Pulmonary artery endothelial cell (primary cell): ENCODE results near the gene TERT. TPM values are rescaled to one million over a fixed set of nuclear protein-coding genes. Genes with fewer than 3 reads are reported as not detected.

Source experiments
- DNase-seq: peaks from one replicate; pipeline ENCODE4 v3.0.0-alpha.2; 2011; ENCODE audit warnings: low read depth, low spot score
- total RNA-seq: library from RNA; depleted of rRNA; stranded (reverse); fragments of >200 nt; gene quantifications from 2 replicates; pipeline ENCODE4 v1.2.3, GENCODE V29; 2014

TERT gene
- total RNA-seq, 1 donor from 2014 or later = 0.07 TPM

GRCh38 chr5:1219768-1220100 lies 75.1 kb downstream of the TERT start:
- no peak for DNase-seq

GRCh38 chr5:1219098-1219767 lies 75.6 kb downstream of the TERT start:
- DNase-seq = no peak

GRCh38 chr5:1218351-1219080 lies 76.4 kb downstream of the TERT start:
- no peak for DNase-seq

GRCh38 chr5:1217596-1218206 lies 77.2 kb downstream of the TERT start:
- DNase-seq = no peak

GRCh38 chr5:1216918-1217295 lies 78.0 kb downstream of the TERT start:
- no peak for DNase-seq

GRCh38 chr5:1216211-1216917 lies 78.5 kb downstream of the TERT start:
- no peak for DNase-seq

GRCh38 chr5:1215320-1216096 lies 79.4 kb downstream of the TERT start:
- no peak for DNase-seq

GRCh38 chr5:1214936-1215220 lies 80.0 kb downstream of the TERT start:
- DNase-seq = no peak

GRCh38 chr5:1214163-1214935 lies 80.5 kb downstream of the TERT start:
- DNase-seq = no peak

GRCh38 chr5:1213508-1214162 lies 81.2 kb downstream of the TERT start:
- DNase-seq = no peak

- no peak for DNase-seq
These were observed 82.0 kb downstream of the TERT start for GRCh38 chr5:1212881-1213280.

- DNase-seq = no peak
These were observed 82.6 kb downstream of the TERT start for GRCh38 chr5:1212271-1212670.

- DNase-seq = no peak
These were observed 83.2 kb downstream of the TERT start for GRCh38 chr5:1211701-1212100.

- DNase-seq = no peak
These were observed 84.0 kb downstream of the TERT start for GRCh38 chr5:1210832-1211251.

- no peak for DNase-seq
These were observed 84.7 kb downstream of the TERT start for GRCh38 chr5:1209896-1210776.

- no peak for DNase-seq
These were observed 85.4 kb downstream of the TERT start for GRCh38 chr5:1209489-1209852.

- no peak for DNase-seq
These were observed 86.0 kb downstream of the TERT start for GRCh38 chr5:1208743-1209488.

- no peak for DNase-seq
These were observed 86.6 kb downstream of the TERT start for GRCh38 chr5:1208221-1208742.
